Central memory CD4-positive, alpha-beta T cell (primary cell): ENCODE measurements around the gene TMEM272.
"Not testable (repeated sequence)": the region's sequence is repeated elsewhere in the genome, so short reads cannot be mapped to it uniquely, and the experiment has no call there.

Experiments
- DNase-seq: peaks from one replicate; pipeline ENCODE4 v3.0.0; 2022

Gene TMEM272

GRCh38 chr13:51824712-51825111 is 20.3 kb downstream of the TMEM272 start:
- not testable (repeated sequence) for DNase-seq

- no peak for DNase-seq
These were observed 21.1 kb downstream of the TMEM272 start for GRCh38 chr13:51823863-51824262.

GRCh38 chr13:51823359-51823758 is 21.6 kb downstream of the TMEM272 start:
- DNase-seq, result no peak

- peak; percentile 39 for DNase-seq
These were observed 22.7 kb downstream of the TMEM272 start for GRCh38 chr13:51822106-51822815.

- DNase-seq, result peak; percentile 61
These were observed 23.4 kb downstream of the TMEM272 start for GRCh38 chr13:51821606-51822005.

- no peak for DNase-seq
These were observed 24.9 kb downstream of the TMEM272 start for GRCh38 chr13:51820016-51820597.

GRCh38 chr13:51819544-51819943 is 25.4 kb downstream of the TMEM272 start:
- no peak for DNase-seq

- DNase-seq, result no peak
These were observed 26.0 kb downstream of the TMEM272 start for GRCh38 chr13:51818781-51819511.

GRCh38 chr13:51818276-51818675 is 26.7 kb downstream of the TMEM272 start:
- DNase-seq, result no peak

GRCh38 chr13:51817717-51818116 is 27.3 kb downstream of the TMEM272 start:
- no peak for DNase-seq

GRCh38 chr13:51816604-51817249 is 28.2 kb downstream of the TMEM272 start:
- DNase-seq, result no peak

GRCh38 chr13:51815848-51816247 is 29.1 kb downstream of the TMEM272 start:
- no peak for DNase-seq

- peak; percentile 71 for DNase-seq
These were observed 29.9 kb downstream of the TMEM272 start for GRCh38 chr13:51814825-51815650.

- no peak for DNase-seq
These were observed 30.9 kb downstream of the TMEM272 start for GRCh38 chr13:51814071-51814470.

GRCh38 chr13:51811920-51812451 is 33.0 kb downstream of the TMEM272 start:
- no peak for DNase-seq

- DNase-seq, result no peak
These were observed 33.9 kb downstream of the TMEM272 start for GRCh38 chr13:51811046-51811445.

GRCh38 chr13:51808811-51809210 is 36.2 kb downstream of the TMEM272 start:
- no peak for DNase-seq

GRCh38 chr13:51807041-51807440 is 37.9 kb downstream of the TMEM272 start:
- no peak for DNase-seq

- no peak for DNase-seq
These were observed 38.4 kb downstream of the TMEM272 start for GRCh38 chr13:51806566-51806965.

GRCh38 chr13:51805925-51806324 is 39.1 kb downstream of the TMEM272 start:
- no peak for DNase-seq

- no peak for DNase-seq
These were observed 39.7 kb downstream of the TMEM272 start for GRCh38 chr13:51805313-51805712.
